H1 (cell line): ENCODE results near the gene PHF24.

Experiments
- POLR2A ChIP-seq, 2 experiments: IDR thresholded peaks; 1 replicate in 1 of 2; 2 replicates in 1 of 2; pipeline ENCODE4 v1.6.1; 2011; ENCODE audit warnings: low read depth in 2 of 2, low read length in 2 of 2, mild to moderate bottlenecking in 2 of 2; ENCODE audit errors: control extremely low read depth in 1 of 2
- SUZ12 ChIP-seq: fragments of 200-600 bp; sonication (generic); IDR thresholded peaks from 2 replicates; pipeline ENCODE4 v1.6.1; 2012; ENCODE audit warnings: mild to moderate bottlenecking, inconsistent platforms, low read length, moderate library complexity, mixed read lengths
- TF ChIP-seq, protein P1 (sequence below), 3 experiments: IDR thresholded peaks; 1 replicate in 2 of 3; 2 replicates in 1 of 3; pipeline versions ENCODE4 v1.5.1 to v1.6.1; 2011; ENCODE audit warnings: low read length in 3 of 3, mild to moderate bottlenecking in 3 of 3, inconsistent platforms in 2 of 3, low read depth in 1 of 3, moderate library complexity in 1 of 3; ENCODE audit not compliant: insufficient read depth in 1 of 3; ENCODE audit errors: control extremely low read depth in 1 of 3

GRCh38 chr9:35026671-35027070, 68.6 kb downstream of the PHF24 start:
- no peak for TF ChIP-seq SUZ12
- no peak for TF ChIP-seq POLR2A (IDR thresholded peaks at IDR 0.05; ENCODE audit: control extremely low read depth in 1 of 2, low read depth in 2 of 2, low read length in 2 of 2)
- TF ChIP-seq, protein P1, sequence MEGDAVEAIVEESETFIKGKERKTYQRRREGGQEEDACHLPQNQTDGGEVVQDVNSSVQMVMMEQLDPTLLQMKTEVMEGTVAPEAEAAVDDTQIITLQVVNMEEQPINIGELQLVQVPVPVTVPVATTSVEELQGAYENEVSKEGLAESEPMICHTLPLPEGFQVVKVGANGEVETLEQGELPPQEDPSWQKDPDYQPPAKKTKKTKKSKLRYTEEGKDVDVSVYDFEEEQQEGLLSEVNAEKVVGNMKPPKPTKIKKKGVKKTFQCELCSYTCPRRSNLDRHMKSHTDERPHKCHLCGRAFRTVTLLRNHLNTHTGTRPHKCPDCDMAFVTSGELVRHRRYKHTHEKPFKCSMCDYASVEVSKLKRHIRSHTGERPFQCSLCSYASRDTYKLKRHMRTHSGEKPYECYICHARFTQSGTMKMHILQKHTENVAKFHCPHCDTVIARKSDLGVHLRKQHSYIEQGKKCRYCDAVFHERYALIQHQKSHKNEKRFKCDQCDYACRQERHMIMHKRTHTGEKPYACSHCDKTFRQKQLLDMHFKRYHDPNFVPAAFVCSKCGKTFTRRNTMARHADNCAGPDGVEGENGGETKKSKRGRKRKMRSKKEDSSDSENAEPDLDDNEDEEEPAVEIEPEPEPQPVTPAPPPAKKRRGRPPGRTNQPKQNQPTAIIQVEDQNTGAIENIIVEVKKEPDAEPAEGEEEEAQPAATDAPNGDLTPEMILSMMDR (IDR thresholded peaks at IDR 0.05; ENCODE audit: control extremely low read depth in 1 of 3, insufficient read depth in 1 of 3, low read depth in 1 of 3, low read length in 3 of 3): no peak
